HG02884 (cell line): ENCODE data around the gene MIF4GD.
"Not testable (repeated sequence)": the region's sequence is repeated elsewhere in the genome, so short reads cannot be mapped to it uniquely, and the experiment has no call there.

Source experiments
- ATAC-seq: cut with Tn5 transposase; IDR thresholded peaks from one replicate; pipeline ENCODE4 v1.9.1; 2021; ENCODE audit warnings: mild to moderate bottlenecking, moderate library complexity; ENCODE audit not compliant: unreplicated experiment

MIF4GD gene

GRCh38 chr17:75288770-75289114, 17.7 kb upstream of the MIF4GD start:
- ATAC-seq: peak; percentile 13

GRCh38 chr17:75288359-75288758, 17.3 kb upstream of the MIF4GD start:
- ATAC-seq: no peak

DNA sequence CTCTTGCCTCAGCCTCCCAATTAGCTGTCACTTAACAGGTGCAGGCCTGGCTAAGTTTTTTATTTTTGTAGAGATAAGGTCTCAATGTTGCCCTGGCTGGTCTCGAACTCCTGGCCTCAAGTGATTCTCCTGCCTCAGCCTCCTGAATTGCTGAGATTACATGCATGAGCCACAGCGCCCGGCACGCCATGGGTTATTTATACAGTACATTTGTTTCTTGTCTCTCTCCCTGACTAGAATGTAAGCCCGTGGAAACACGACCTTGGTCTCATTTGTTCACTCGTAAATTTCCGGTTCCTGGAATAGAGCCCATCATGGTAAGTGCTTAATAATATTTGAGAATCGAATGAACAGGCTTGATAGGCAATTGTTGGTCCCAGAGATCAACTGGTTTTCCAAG, 16.2 kb upstream of the MIF4GD start:
- ATAC-seq: no peak

- no peak for ATAC-seq
Measured at GRCh38 chr17:75285123-75285522, 14.1 kb upstream of the MIF4GD start.

- not testable (repeated sequence) for ATAC-seq
Measured at GRCh38 chr17:75280189-75280588, 9.2 kb upstream of the MIF4GD start.

GRCh38 chr17:75277664-75278071, 6.6 kb upstream of the MIF4GD start:
- ATAC-seq: no peak

GRCh38 chr17:75273977-75274708, 3.1 kb upstream of the MIF4GD start:
- no peak for ATAC-seq

GRCh38 chr17:75272848-75273184, 1.8 kb upstream of the MIF4GD start:
- ATAC-seq: no peak

- ATAC-seq: no peak
Measured at GRCh38 chr17:75271955-75272847, 1.2 kb upstream of the MIF4GD start.

GRCh38 chr17:75271233-75271954, 363 bp upstream of the MIF4GD start:
- no peak for ATAC-seq

- ATAC-seq: no peak
Measured at GRCh38 chr17:75270218-75270965, 639 bp downstream of the MIF4GD start.

DNA sequence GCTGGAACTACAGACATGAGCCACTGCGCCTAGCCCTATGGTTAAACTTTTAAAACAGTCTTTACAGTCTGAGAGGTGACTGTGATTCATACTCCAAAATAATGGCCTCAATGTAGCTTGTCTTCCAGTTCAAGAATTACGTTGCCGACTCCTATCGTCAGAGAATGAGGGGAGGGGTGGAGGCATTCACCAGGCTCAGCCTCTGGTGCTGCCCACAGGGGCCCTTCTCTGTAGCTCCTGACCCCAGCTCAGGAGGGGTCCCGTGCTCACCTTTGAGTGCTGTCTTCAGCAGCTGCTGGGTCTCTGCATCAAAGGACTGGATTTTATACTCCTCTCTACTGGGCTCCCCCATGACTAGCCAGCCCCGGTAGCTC, 1.2 kb downstream of the MIF4GD start:
- no peak for ATAC-seq

DNA sequence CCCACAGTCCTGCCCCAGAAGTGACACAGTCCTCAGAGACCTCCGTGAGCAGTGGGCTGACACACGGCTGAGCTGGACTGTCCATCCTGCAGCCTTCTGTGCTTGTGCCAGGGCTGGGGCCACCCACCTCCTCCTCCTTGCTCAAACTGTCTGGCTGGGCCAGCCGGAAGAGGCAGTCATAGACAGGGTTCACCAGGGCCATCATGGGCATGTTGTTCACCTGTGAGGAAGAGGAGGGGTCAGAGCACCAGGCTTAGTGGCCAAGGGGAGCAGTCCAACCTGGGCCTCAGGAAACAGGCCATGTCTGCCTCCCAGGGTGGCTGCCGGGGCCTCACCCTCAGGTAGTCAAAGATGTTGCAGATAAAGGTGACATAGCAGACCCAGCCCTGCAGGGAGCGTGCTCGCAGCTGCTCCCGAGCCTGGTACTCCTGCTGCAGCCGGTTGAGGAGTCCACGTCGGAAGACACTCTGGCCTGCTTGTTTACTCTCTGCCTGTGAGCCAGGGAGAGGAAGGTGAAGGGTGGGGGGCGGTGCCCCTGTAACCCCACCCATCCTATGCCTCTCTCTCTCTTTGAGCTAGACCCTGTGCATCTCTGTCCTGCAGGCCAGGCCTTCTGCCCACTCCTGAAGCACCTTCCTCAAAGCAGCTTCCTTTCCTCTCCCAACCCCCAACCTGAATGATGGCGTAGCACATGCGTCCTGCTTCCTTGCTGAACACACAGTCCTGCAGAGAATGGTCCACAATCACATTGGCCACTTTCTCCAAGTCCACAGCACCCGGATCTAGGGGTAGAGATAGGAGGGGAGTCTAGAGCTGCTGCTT, 3.4 kb downstream of the MIF4GD start:
- no peak for ATAC-seq

- ATAC-seq: no peak
Measured at GRCh38 chr17:75267153-75267410, 3.9 kb downstream of the MIF4GD start.

DNA sequence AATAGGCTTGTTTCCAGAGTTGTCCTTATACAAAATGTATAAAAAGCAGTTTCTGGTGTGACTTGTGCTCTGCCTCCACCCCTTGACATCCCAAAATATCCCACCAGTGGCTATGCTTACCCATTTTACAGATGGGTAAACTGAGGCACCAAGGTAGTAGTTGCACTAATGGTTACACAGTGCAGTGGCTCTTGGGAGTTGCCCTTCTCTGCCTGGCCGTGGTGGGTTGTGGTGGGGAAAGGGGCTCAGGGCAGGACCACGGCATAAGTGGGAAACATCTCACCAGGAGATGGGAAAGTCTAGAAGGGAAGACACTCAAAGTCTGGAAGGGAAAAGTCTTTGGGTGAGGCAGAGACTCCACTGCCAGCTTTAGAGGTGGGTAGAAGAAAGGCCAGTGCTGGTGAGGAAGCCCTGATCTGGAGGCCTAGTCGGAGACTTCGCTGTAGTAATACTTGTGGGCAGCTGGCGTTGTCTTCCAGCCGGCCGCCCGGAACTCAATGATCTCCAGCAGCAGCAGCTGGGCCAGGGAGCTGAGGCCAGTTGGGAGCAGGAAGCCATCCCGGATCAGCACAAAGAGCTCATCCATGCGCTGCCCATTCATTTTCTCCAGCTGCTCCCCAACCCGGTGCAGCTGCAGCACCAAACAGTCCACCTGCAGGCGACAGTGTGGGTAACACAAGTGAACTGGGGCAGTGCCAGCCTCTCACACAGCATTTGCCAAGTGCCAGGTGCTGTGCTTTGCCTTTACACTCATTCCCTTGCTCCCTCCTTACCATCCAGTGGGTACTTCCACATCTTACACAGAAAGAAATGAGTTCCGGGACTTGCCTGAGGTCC, 4.5 kb downstream of the MIF4GD start:
- ATAC-seq: no peak

- no peak for ATAC-seq
Measured at GRCh38 chr17:75265614-75266315, 5.3 kb downstream of the MIF4GD start.

DNA sequence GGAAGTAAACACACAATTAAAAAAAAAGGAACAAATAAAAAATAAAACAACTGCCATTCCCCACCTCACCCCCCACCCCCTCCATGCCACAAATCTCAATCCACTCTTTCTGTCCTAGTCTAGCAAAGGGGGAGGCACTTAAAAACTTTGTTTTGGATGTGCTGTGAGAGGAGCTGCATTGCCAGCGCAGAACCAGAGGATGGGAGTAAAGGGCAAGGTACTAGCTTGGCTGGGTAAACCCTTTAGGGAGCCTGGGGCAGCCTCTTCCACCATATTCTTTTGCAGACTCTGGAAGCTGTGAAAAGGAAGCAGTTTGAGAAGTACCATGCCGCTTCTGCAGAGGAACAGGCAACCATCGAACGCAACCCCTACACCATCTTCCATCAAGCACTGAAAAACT, 8.0 kb downstream of the MIF4GD start:
- ATAC-seq: no peak

DNA sequence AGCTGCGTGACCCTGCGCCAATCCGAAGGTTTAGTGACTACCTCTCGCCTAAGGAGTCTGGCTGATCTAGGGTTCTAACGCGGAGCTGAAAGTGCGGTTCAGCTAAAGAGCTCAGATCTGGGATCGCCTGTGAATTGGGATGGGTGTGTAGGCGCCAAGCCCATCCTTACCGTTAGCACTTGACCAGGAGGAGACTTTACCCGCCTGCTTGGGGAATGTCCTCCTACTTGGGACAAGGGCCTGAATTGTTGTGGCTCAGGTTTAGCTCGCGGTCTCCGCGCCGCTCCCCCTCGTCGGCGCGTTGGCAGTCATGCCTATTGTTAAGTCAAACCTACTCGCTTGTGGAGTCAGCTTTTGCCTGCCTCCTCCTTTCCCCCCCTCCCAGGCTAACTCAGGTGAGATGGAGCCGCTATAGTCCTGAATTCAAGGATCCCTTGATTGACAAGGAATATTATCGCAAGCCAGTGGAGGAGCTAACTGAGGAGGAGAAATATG, 8.9 kb downstream of the MIF4GD start:
- ATAC-seq: no peak
